Measurements from ENCODE around the gene VAV2.

The VAV2 gene

GRCh38 chr9:133848471-133849109, 143.5 kb downstream of the VAV2 start:
- no peak for DNase-seq

- no peak for DNase-seq
Measured at GRCh38 chr9:133846483-133847090, 145.5 kb downstream of the VAV2 start.

- DNase-seq: no peak
Measured at GRCh38 chr9:133845440-133845839, 146.7 kb downstream of the VAV2 start.

- DNase-seq: no peak
Measured at GRCh38 chr9:133844881-133845410, 147.2 kb downstream of the VAV2 start.

- DNase-seq: no peak
Measured at GRCh38 chr9:133844398-133844784, 147.7 kb downstream of the VAV2 start.

- no peak for DNase-seq
Measured at GRCh38 chr9:133843751-133844397, 148.2 kb downstream of the VAV2 start.

GRCh38 chr9:133843250-133843649, 148.9 kb downstream of the VAV2 start:
- no peak for DNase-seq

- no peak for DNase-seq
Measured at GRCh38 chr9:133842721-133843227, 149.3 kb downstream of the VAV2 start.

GRCh38 chr9:133842174-133842573, 149.9 kb downstream of the VAV2 start:
- DNase-seq: no peak

- no peak for DNase-seq
Measured at GRCh38 chr9:133841167-133841812, 150.8 kb downstream of the VAV2 start.

- DNase-seq: no peak
Measured at GRCh38 chr9:133839822-133840329, 152.2 kb downstream of the VAV2 start.

- no peak for DNase-seq
Measured at GRCh38 chr9:133838859-133839507, 153.1 kb downstream of the VAV2 start.

- DNase-seq: no peak
Measured at GRCh38 chr9:133837627-133838597, 154.2 kb downstream of the VAV2 start.

- DNase-seq: no peak
Measured at GRCh38 chr9:133836818-133837217, 155.3 kb downstream of the VAV2 start.

GRCh38 chr9:133836001-133836758, 155.9 kb downstream of the VAV2 start:
- DNase-seq: no peak

- no peak for DNase-seq
Measured at GRCh38 chr9:133835262-133835901, 156.7 kb downstream of the VAV2 start.

GRCh38 chr9:133834080-133834976, 157.8 kb downstream of the VAV2 start:
- DNase-seq: no peak

- DNase-seq: no peak
Measured at GRCh38 chr9:133833388-133834025, 158.6 kb downstream of the VAV2 start.
